MCF 10A (cell line): ENCODE measurements around the gene LCOR. TPM values are rescaled to one million over a fixed set of nuclear protein-coding genes. Genes with fewer than 3 reads are reported as not detected.

ENCODE experiments used
- BruUV-seq: library from RNA; stranded (reverse); fragments of 400-500 nt; replicated peaks from 2 replicates; lab custom pipeline; 2021; lab: Mats Ljungman, UMichigan
- CTCF ChIA-PET: fragments of 300-600 bp; sonication (Branson Sonifier 250); formaldehyde crosslinking; extraction: SDS; loops from one replicate; lab custom pipeline; 2021; ENCODE audit warnings: antibody characterized with exemption, inconsistent platforms; lab: Yijun Ruan, JAX
- POLR2A ChIA-PET: fragments of 300-600, 350-650 bp; sonication (Branson Sonifier 250); formaldehyde crosslinking; extraction: SDS; loops from one replicate; lab custom pipeline; 2020; ENCODE audit warnings: antibody characterized with exemption, inconsistent platforms; lab: Yijun Ruan, JAX
- DNase-seq: peaks from one replicate; pipeline ENCODE4 v3.0.0-alpha.2; 2018; ENCODE audit not compliant: unreplicated experiment
- H3K27ac Mint-ChIP-seq: one replicate; pipeline ENCODE4 v1.8.0; 2022; ENCODE audit warnings: mild to moderate bottlenecking, low read depth, mixed read lengths; ENCODE audit not compliant: unreplicated experiment
- H3K27me3 Mint-ChIP-seq: one replicate; pipeline ENCODE4 v1.8.0; 2022; ENCODE audit warnings: mixed read lengths; ENCODE audit not compliant: insufficient read depth, unreplicated experiment
- H3K36me3 Mint-ChIP-seq: one replicate; pipeline ENCODE4 v1.8.0; 2022; ENCODE audit warnings: mild to moderate bottlenecking, moderate library complexity, mixed read lengths; ENCODE audit not compliant: insufficient read depth, unreplicated experiment
- H3K4me1 Mint-ChIP-seq: one replicate; pipeline ENCODE4 v1.8.0; 2022; ENCODE audit warnings: mixed read lengths; ENCODE audit not compliant: insufficient read depth, unreplicated experiment
- H3K4me3 Mint-ChIP-seq: one replicate; pipeline ENCODE4 v1.8.0; 2022; ENCODE audit warnings: mild to moderate bottlenecking, moderate library complexity, mixed read lengths; ENCODE audit not compliant: unreplicated experiment
- H3K9me3 Mint-ChIP-seq: one replicate; pipeline ENCODE4 v1.8.0; 2022; ENCODE audit warnings: mixed read lengths; ENCODE audit not compliant: unreplicated experiment
- intact Hi-C: fragments of 100-400 bp; cut with micrococcal nuclease; formaldehyde crosslinking; loops from 2 replicates; pipeline ENCODE4 v1.14.1; 2022
- total RNA-seq: library from RNA; stranded (reverse); gene quantifications from 2 replicates; pipeline ENCODE4 v1.2.3, GENCODE V29; 2022
- TF ChIP-seq, protein P1 (sequence below): fragments of 200-600 bp; IDR thresholded peaks from one replicate; pipeline ENCODE4 v1.8.0; 2022; ENCODE audit warnings: antibody characterized with exemption, mild to moderate bottlenecking; ENCODE audit not compliant: unreplicated experiment

Gene LCOR
- total RNA-seq, 1 experiment from 2014 or later = 40.4 TPM

DNA sequence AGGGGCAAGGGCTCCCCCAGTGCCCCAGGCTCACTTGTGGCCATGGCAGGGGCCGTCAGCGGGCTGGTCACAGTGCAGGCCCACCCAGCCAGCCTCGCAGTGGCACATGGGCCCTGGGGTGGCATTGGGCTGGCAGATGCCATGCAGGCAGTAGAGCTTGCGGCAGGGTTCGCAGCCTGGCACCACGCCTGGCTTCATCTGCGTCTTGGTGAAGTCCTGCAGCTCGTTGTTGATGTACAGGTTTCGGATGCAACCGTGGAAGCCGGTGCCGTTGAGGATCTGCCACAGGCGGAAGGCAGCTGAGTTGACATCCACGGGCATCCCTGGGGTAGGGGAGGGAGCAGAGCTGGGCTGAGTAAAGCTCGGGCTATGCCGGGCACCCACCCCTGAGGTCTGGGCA is 170.6 kb downstream of the LCOR start:
- POLR2A ChIA-PET = no interaction called here
- H3K36me3 Mint-ChIP-seq = no peaks in the 10 kb centered on the region
- TF ChIP-seq, protein P1, sequence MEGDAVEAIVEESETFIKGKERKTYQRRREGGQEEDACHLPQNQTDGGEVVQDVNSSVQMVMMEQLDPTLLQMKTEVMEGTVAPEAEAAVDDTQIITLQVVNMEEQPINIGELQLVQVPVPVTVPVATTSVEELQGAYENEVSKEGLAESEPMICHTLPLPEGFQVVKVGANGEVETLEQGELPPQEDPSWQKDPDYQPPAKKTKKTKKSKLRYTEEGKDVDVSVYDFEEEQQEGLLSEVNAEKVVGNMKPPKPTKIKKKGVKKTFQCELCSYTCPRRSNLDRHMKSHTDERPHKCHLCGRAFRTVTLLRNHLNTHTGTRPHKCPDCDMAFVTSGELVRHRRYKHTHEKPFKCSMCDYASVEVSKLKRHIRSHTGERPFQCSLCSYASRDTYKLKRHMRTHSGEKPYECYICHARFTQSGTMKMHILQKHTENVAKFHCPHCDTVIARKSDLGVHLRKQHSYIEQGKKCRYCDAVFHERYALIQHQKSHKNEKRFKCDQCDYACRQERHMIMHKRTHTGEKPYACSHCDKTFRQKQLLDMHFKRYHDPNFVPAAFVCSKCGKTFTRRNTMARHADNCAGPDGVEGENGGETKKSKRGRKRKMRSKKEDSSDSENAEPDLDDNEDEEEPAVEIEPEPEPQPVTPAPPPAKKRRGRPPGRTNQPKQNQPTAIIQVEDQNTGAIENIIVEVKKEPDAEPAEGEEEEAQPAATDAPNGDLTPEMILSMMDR = no peak
- CTCF ChIA-PET = interaction anchor here (0.8 to 1.3 kb wide), 3 partner anchors 14 to 33 kb away, joined by 3 to 5 read pairs (median 3); no protein-coding TSS in a partner anchor
- H3K9me3 Mint-ChIP-seq = no peaks in the 10 kb centered on the region
- no peak for DNase-seq
- no peaks in the 10 kb centered on the region for H3K4me1 Mint-ChIP-seq
- H3K27me3 Mint-ChIP-seq = no peaks in the 10 kb centered on the region
- BruUV-seq = no TSS peak
- intact Hi-C loops = no loop called here
- H3K4me3 Mint-ChIP-seq = no peak overlapping the region
- H3K27ac Mint-ChIP-seq = no peak overlapping the region

- Mint-ChIP-seq H3K36me3 (no peaks in the 10 kb centered on the region), H3K9me3 (no peaks in the 10 kb centered on the region), H3K27ac (no peak overlapping the region), H3K27me3 (no peaks in the 10 kb centered on the region), H3K4me3 (no peak overlapping the region), H3K4me1 (no peaks in the 10 kb centered on the region)
- no peak for DNase-seq
- CTCF ChIA-PET = interaction anchor here (1.1 to 1.3 kb wide), 4 partner anchors 13 to 70 kb away, joined by 3 to 6 read pairs (median 4); no protein-coding TSS in a partner anchor
- POLR2A ChIA-PET = interaction anchor here (0.6 kb wide), 1 partner anchor 1040 kb away, joined by 3 read pairs; no protein-coding TSS in a partner anchor
- TF ChIP-seq, protein P1 = no peak
- intact Hi-C loops = no loop called here
- no TSS peak for BruUV-seq
These were observed 171.2 kb downstream of the LCOR start for GRCh38 chr10:97003151-97003803.

DNA sequence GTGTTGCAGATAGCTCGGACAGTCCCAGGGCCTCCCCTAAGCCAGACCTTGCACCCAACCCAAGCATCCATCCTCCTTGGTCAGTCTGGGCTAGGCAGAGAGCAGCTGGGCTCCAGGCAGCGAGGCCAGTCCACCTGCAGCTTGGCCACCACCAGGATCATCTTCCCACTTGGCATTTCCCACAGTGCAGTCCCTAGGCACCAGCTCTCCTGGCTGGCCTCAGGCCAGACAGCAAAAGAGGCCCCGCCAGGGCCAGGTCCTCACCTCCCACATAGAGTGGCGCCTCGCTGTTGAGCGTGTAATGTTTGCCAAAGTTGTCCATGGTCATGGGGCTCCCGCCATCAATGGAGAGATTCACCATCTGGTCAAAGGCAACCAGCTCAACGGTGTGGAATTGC is 171.7 kb downstream of the LCOR start:
- H3K27me3 Mint-ChIP-seq = no peaks in the 10 kb centered on the region
- no peak for DNase-seq
- no TSS peak for BruUV-seq
- H3K9me3 Mint-ChIP-seq = no peaks in the 10 kb centered on the region
- no peaks in the 10 kb centered on the region for H3K4me1 Mint-ChIP-seq
- TF ChIP-seq, protein P1 = no peak
- no peak overlapping the region for H3K27ac Mint-ChIP-seq
- intact Hi-C loops = no loop called here
- H3K36me3 Mint-ChIP-seq = no peaks in the 10 kb centered on the region
- ChIA-PET CTCF (interaction anchor here (0.5 to 1.3 kb wide), 7 partner anchors 12 to 605 kb away, joined by 3 to 6 read pairs (median 3); no protein-coding TSS in a partner anchor), POLR2A (interaction anchor here (0.6 kb wide), 2 partner anchors 184 to 1040 kb away, joined by 3 to 4 read pairs; no protein-coding TSS in a partner anchor)
- H3K4me3 Mint-ChIP-seq = no peak overlapping the region

GRCh38 chr10:97004591-97004990 is 172.5 kb downstream of the LCOR start:
- ChIA-PET CTCF (interaction anchor here (0.5 to 1.3 kb wide), 5 partner anchors 13 to 606 kb away, joined by 3 to 6 read pairs (median 3); no protein-coding TSS in a partner anchor), POLR2A (no interaction called here)
- Mint-ChIP-seq H3K4me1 (no peaks in the 10 kb centered on the region), H3K27ac (no peak overlapping the region), H3K9me3 (no peaks in the 10 kb centered on the region), H3K4me3 (no peak overlapping the region), H3K36me3 (no peaks in the 10 kb centered on the region), H3K27me3 (no peaks in the 10 kb centered on the region)
- no TSS peak for BruUV-seq
- DNase-seq = no peak
- intact Hi-C loops = no loop called here
- TF ChIP-seq, protein P1 = no peak
